HCEC 1CT (cell line): ENCODE data around the gene SERINC2.
"Not testable (repeated sequence)": the region's sequence is repeated elsewhere in the genome, so short reads cannot be mapped to it uniquely, and the experiment has no call there.

Source experiments
- DNase-seq: peaks from one replicate; pipeline ENCODE4 v3.0.0-alpha.2; 2017

Gene SERINC2

GRCh38 chr1:31472673-31473072, 59.7 kb downstream of the SERINC2 start:
- DNase-seq: not testable (repeated sequence)

GRCh38 chr1:31473508-31473907, 60.5 kb downstream of the SERINC2 start:
- DNase-seq: not testable (repeated sequence)

- DNase-seq: not testable (repeated sequence)
Observed at GRCh38 chr1:31474567-31474966, 61.6 kb downstream of the SERINC2 start.

GRCh38 chr1:31476891-31477846, 64.2 kb downstream of the SERINC2 start:
- no peak for DNase-seq

- DNase-seq: no peak
Observed at GRCh38 chr1:31478167-31478566, 65.2 kb downstream of the SERINC2 start.

GRCh38 chr1:31479811-31480210, 66.8 kb downstream of the SERINC2 start:
- DNase-seq: peak; percentile 22

GRCh38 chr1:31480426-31480825, 67.4 kb downstream of the SERINC2 start:
- DNase-seq: not testable (repeated sequence)

GRCh38 chr1:31482482-31483011, 69.5 kb downstream of the SERINC2 start:
- DNase-seq: no peak

- peak; percentile 99 for DNase-seq
Observed at GRCh38 chr1:31483012-31483946, 70.3 kb downstream of the SERINC2 start.
